K562 (cell line): Measurements from ENCODE around the gene LRRC27. TPM values are rescaled to one million over a fixed set of nuclear protein-coding genes. Genes with fewer than 3 reads are reported as not detected.

ENCODE experiments used
- ATAC-seq: fragments of 200-7000 bp; cut with Tn5 transposase; 3 replicates; pipeline ENCODE4 v1.9.1; 2020; ENCODE audit warnings: moderate library complexity
- BruUV-seq: library from RNA; stranded (reverse); fragments of 400-500 nt; replicated peaks from 2 replicates; lab custom pipeline; 2021; lab: Mats Ljungman, UMichigan
- CTCF ChIA-PET: fragments of 300-600 bp; formaldehyde crosslinking; extraction: SDS; loops from one replicate; lab custom pipeline; 2021; ENCODE audit warnings: low intra/inter-chr PET ratio; lab: Yijun Ruan, JAX
- POLR2A ChIA-PET: fragments of 300-600, 350-650 bp; sonication (Branson Sonifier 250); formaldehyde crosslinking; extraction: SDS; loops from one replicate; lab custom pipeline; 2021; ENCODE audit warnings: antibody characterized with exemption, inconsistent platforms; lab: Yijun Ruan, JAX
- DNase-seq, 4 experiments: peaks; one replicate each; pipeline versions ENCODE4 v3.0.0 to v3.0.0-alpha.2; 2011 to 2018; ENCODE audit warnings: low spot score in 3 of 4, mixed read lengths in 3 of 4; ENCODE audit errors: extremely low read depth in 1 of 4
- FAIRE-seq: peaks from 2 replicates; lab custom pipeline; 2011; peaks lifted over from hg19 to GRCh38; lab: Jason Lieb, UNC
- H2AFZ ChIP-seq: 2 replicates; pipeline ENCODE4 v1.6.0; 2011; ENCODE audit warnings: low read depth, low read length, control low read depth, inconsistent platforms
- H3K27ac ChIP-seq: fragments of 200-600 bp; 3 replicates; pipeline ENCODE4 v1.8.0; 2011; ENCODE audit warnings: low read depth, mild to moderate bottlenecking, control low read depth, inconsistent platforms, low read length, moderate library complexity, mixed read lengths; ENCODE audit errors: extremely low read depth
- H3K27me3 ChIP-seq, 2 experiments: fragments of 300-600 bp in 1 of 2; 2 replicates in 1 of 2; 3 replicates in 1 of 2; pipeline versions ENCODE4 v1.6.0 to v1.8.0; 2011; ENCODE audit warnings: inconsistent platforms in 2 of 2, low read length in 2 of 2, mild to moderate bottlenecking in 1 of 2, mixed read lengths in 1 of 2, moderate library complexity in 1 of 2; ENCODE audit not compliant: control insufficient read depth in 2 of 2, insufficient read depth in 2 of 2
- H3K36me3 ChIP-seq: fragments of 300-600 bp; 3 replicates; pipeline ENCODE4 v1.8.0; 2011; ENCODE audit warnings: mild to moderate bottlenecking, low read length, inconsistent platforms; ENCODE audit not compliant: control insufficient read depth, insufficient read depth
- H3K4me1 ChIP-seq, 2 experiments: fragments of 200-600 bp in 1 of 2; replicated peaks in 1 of 2; 2 replicates in 1 of 2; 3 replicates in 1 of 2; pipeline versions ENCODE4 v1.5.1 to v1.8.0; 2011; ENCODE audit warnings: inconsistent platforms in 2 of 2, low read length in 2 of 2, mild to moderate bottlenecking in 1 of 2, mixed read lengths in 1 of 2, moderate library complexity in 1 of 2; ENCODE audit not compliant: control insufficient read depth in 2 of 2, insufficient read depth in 2 of 2
- H3K4me2 ChIP-seq: 2 replicates; pipeline ENCODE4 v1.6.1; 2011; ENCODE audit warnings: low read length, control low read depth, inconsistent platforms, mixed read lengths; ENCODE audit not compliant: insufficient read depth
- H3K4me3 ChIP-seq: fragments of 200-600 bp; sonication (generic), shearing (Covaris generic); 2 replicates; pipeline ENCODE4 v1.5.1; 2016; ENCODE audit warnings: control low read depth, inconsistent platforms
- H3K79me2 ChIP-seq: fragments of 200-600 bp; 3 replicates; pipeline ENCODE4 v1.8.0; 2011; ENCODE audit warnings: low read length, inconsistent platforms; ENCODE audit not compliant: control insufficient read depth, insufficient read depth
- H3K9ac ChIP-seq, 2 experiments: 2 replicates each; pipeline versions ENCODE4 v1.6.0 to v1.6.1; 2011; ENCODE audit warnings: low read depth in 2 of 2, low read length in 2 of 2, control low read depth in 1 of 2, inconsistent platforms in 1 of 2, mild to moderate bottlenecking in 1 of 2, mixed read lengths in 1 of 2; ENCODE audit not compliant: insufficient read depth in 1 of 2
- H3K9me1 ChIP-seq: one replicate; pipeline ENCODE4 v1.6.0; 2011; ENCODE audit warnings: inconsistent platforms, mild to moderate bottlenecking, low read length, moderate library complexity; ENCODE audit not compliant: control insufficient read depth, insufficient read depth
- H3K9me3 ChIP-seq: replicated peaks from 2 replicates; pipeline ENCODE4 v1.5.1; 2011; ENCODE audit warnings: low read depth, low read length, inconsistent platforms; ENCODE audit not compliant: control insufficient read depth, insufficient read depth
- H4K20me1 ChIP-seq: replicated peaks from 2 replicates; pipeline ENCODE4 v1.6.1; 2011; ENCODE audit warnings: low read length, inconsistent platforms, mixed read lengths; ENCODE audit not compliant: control insufficient read depth, insufficient read depth
- ARHGAP35 ChIP-seq: fragments of 450-650 bp; IDR thresholded peaks from 2 replicates; pipeline ENCODE4 v1.6.1; 2018; ENCODE audit not compliant: partially characterized antibody
- CHCHD3 ChIP-seq: fragments of 250-450 bp; sonication (Bioruptor Pico); IDR thresholded peaks from 2 replicates; pipeline ENCODE4 v2.1.2; 2022; ENCODE audit warnings: mild to moderate bottlenecking
- HDAC2 ChIP-seq: fragments of 450-650 bp; IDR thresholded peaks from 2 replicates; pipeline ENCODE4 v1.6.1; 2016; ENCODE audit warnings: mild to moderate bottlenecking
- MNT ChIP-seq, 2 experiments: fragments of 450-650 bp; conservative IDR thresholded peaks; 2 replicates each; pipeline ENCODE4 v1.6.1; 2017; ENCODE audit warnings: mild to moderate bottlenecking in 2 of 2, moderate library complexity in 2 of 2
- NKRF ChIP-seq: fragments of 450-650 bp; IDR thresholded peaks from 2 replicates; pipeline ENCODE4 v1.6.1; 2016; ENCODE audit warnings: borderline replicate concordance
- PYGO2 ChIP-seq: fragments of 450-650 bp; IDR thresholded peaks from 2 replicates; pipeline ENCODE4 v1.6.1; 2016; ENCODE audit warnings: mild to moderate bottlenecking, missing genetic modification characterization, moderate library complexity, missing compliant biosample characterization
- TCF15 ChIP-seq: fragments of 250-450 bp; sonication (Bioruptor Pico); IDR thresholded peaks from 2 replicates; pipeline ENCODE4 v1.8.0; 2022; ENCODE audit warnings: moderate library complexity, mild to moderate bottlenecking, inconsistent platforms
- TRIM24 ChIP-seq, 2 experiments: fragments of 450-650 bp; IDR thresholded peaks; 2 replicates each; pipeline ENCODE4 v1.6.1; 2016
- TRIM25 ChIP-seq: fragments of 450-650 bp; IDR thresholded peaks from 2 replicates; pipeline ENCODE4 v1.7.0; 2016; ENCODE audit warnings: borderline replicate concordance
- ZNF41 ChIP-seq: fragments of 250-450 bp; sonication (Bioruptor Pico); conservative IDR thresholded peaks from 2 replicates; pipeline ENCODE4 v1.4.0; 2020; ENCODE audit warnings: mild to moderate bottlenecking
- ZNF449 ChIP-seq: fragments of 250-450 bp; sonication (Bioruptor Pico); IDR thresholded peaks from 2 replicates; pipeline ENCODE4 v1.8.0; 2022; ENCODE audit warnings: moderate library complexity, mild to moderate bottlenecking, inconsistent platforms
- ZNF511 ChIP-seq: sonication (generic); formaldehyde crosslinking; IDR thresholded peaks from 2 replicates; pipeline ENCODE4 v1.8.0; 2022; ENCODE audit warnings: mild to moderate bottlenecking, missing genetic modification reagents
- WGBS: fragments of 100-300 bp; shearing (Covaris generic); methylation state at CpG from one replicate; pipeline ENCODE4 v1.1.6; 2016; ENCODE audit warnings: low coverage, mixed read lengths; ENCODE audit not compliant: insufficient coverage; ENCODE audit errors: missing lambda C conversion rate; 5-methylcytosine and 5-hydroxymethylcytosine counted together
- in situ Hi-C: fragments of 300-500 bp; cut with MboI; formaldehyde crosslinking; loops from 4 replicates; pipeline ENCODE4 v1.15.0; 2018; ENCODE audit warnings: inconsistent platforms, mixed read lengths
- intact Hi-C: fragments of 100-400 bp; cut with micrococcal nuclease; formaldehyde crosslinking; loops from 2 replicates; pipeline ENCODE4 v1.14.2; 2022
- polyA plus RNA-seq, 8 experiments: library from polyadenylated mRNA; depleted of rRNA in 4 of 8; stranded (reverse) in 5 of 8; unstranded in 3 of 8; fragments of >200 nt; fragmentation: Nextera tagmentation in 2 of 8; fragmentation: Illumina TruSeq in 1 of 8; extraction: Ambion mirVana in 2 of 8; extraction: Trizol in 1 of 8; gene quantifications; 2 replicates each; pipeline versions ENCODE4 v1.2.1 to v1.2.3, GENCODE V29; 2011 to 2014; ENCODE audit warnings: inconsistent platforms in 1 of 8, missing spikeins in 1 of 8
- total RNA-seq, 7 experiments: library from RNA; depleted of rRNA in 6 of 7; stranded (reverse); fragments of >200 nt in 6 of 7; fragmentation: Illumina TruSeq in 2 of 7; extraction: Trizol in 2 of 7; gene quantifications; 2 replicates each; pipeline versions ENCODE4 v1.2.1 to v1.2.3, GENCODE V29; 2011 to 2021; ENCODE audit warnings: low replicate concordance in 1 of 7

The LRRC27 gene
- total and polyA plus RNA-seq, 9 of the 15 experiments (the other 6 are each of a cell fraction or from before 2014, with no cell fraction given) = 0.10 to 2.7 (median 1.4) TPM

- no peak for TF ChIP-seq TCF15 (CRISPR knock-in tag)
- 0 out of 4 replicates have a peak, but pooled peaks have one; percentile 35 to 52 for TF ChIP-seq MNT (conservative IDR thresholded peaks at IDR 0.05)
- peak; percentile 67; the same call in 1 of the 2 replicates for TF ChIP-seq HDAC2
- TF ChIP-seq PYGO2 (tag) = no peak
- no peak for TF ChIP-seq ZNF41 (CRISPR knock-in tag)
These were observed 4.2 kb downstream of the LRRC27 start (continued) for GRCh38 chr10:132336064-132336746.

- no peaks in the 10 kb centered on the region for H4K20me1 ChIP-seq
- no peak overlapping the region for H2AFZ ChIP-seq
- no peaks in the 10 kb centered on the region for H3K9me1 ChIP-seq
- 82% methylated on average over 17 of the region's 19 CpGs for WGBS
- no peaks in the 10 kb centered on the region; the same call in 2 of the 3 replicates for H3K79me2 ChIP-seq
- H3K27me3 ChIP-seq = no peaks in the 10 kb centered on the region
- peaks cover 15 to 28% of the 10 kb centered on the region in 2 experiments; a peak in 4 of 5 replicates for H3K4me1 ChIP-seq
- no peaks in the 10 kb centered on the region for H3K9me3 ChIP-seq
- CTCF ChIA-PET = no interaction called here
- BruUV-seq = no TSS peak
- FAIRE-seq (no peak), DNase-seq (no peak), ATAC-seq (no peak)
- H3K36me3 ChIP-seq = no peaks in the 10 kb centered on the region
- POLR2A ChIA-PET = no interaction called here
- H3K4me3 ChIP-seq = no peak overlapping the region
- H3K27ac ChIP-seq = no peak overlapping the region
- in situ Hi-C loops (no loop called here), intact Hi-C loops (no loop called here)
- H3K9ac ChIP-seq = no peak overlapping the region
- H3K4me2 ChIP-seq = no peak overlapping the region
- TF ChIP-seq ARHGAP35 = no peak
- no peak for TF ChIP-seq ZNF449
- no peak for TF ChIP-seq TRIM25
- no peak for TF ChIP-seq ZNF511
- TF ChIP-seq NKRF = no peak
- no peak for TF ChIP-seq CHCHD3 (CRISPR knock-in tag)
- no peak for TF ChIP-seq TRIM24 (IDR thresholded peaks at IDR 0.05)
These were observed 5.0 kb downstream of the LRRC27 start for GRCh38 chr10:132336919-132337407.
